HG03457 (cell line): ENCODE data around the gene SGCD.

Source experiments
- ATAC-seq: cut with Tn5 transposase; IDR thresholded peaks from one replicate; pipeline ENCODE4 v1.9.1; 2021; ENCODE audit warnings: moderate number of reproducible peaks; ENCODE audit not compliant: unreplicated experiment

The SGCD gene

DNA sequence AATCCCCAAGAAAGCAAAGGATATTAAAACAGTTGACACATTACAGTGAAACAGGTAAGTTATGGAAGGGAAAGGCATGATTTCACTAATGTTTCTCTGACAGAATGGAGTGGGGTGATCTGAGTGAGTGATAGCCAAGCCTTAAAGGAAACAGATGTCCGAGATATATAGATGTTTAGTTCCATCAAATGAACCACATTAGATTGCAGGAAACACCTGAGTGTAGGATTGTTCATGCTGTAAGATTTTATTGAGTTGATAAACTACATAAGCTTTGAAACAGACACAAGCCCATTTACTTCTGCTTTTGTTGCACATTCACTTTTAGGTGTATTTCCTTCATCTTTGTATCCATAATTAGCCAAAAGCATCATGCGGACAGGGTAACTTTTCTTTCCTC is 356.0 kb downstream of the SGCD start:
- ATAC-seq = no peak

DNA sequence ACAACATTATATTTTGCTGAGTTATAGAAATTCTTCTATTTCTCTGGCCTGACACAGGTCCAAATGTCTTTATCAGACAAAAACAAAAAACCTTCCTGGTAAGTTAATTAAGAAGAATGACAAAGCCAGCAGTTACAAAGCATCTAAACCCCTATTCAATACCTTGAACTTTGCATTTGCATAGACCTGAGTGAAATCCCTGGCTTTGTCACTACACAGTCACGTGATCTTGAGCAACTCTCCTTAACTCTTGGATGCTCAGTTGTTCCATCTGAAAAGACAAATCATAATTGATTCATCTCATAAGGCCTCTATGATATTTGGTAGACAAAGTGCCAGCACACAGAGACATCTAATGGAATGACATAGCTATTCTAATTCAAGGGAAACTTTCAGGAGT is 356.5 kb downstream of the SGCD start:
- no peak for ATAC-seq

DNA sequence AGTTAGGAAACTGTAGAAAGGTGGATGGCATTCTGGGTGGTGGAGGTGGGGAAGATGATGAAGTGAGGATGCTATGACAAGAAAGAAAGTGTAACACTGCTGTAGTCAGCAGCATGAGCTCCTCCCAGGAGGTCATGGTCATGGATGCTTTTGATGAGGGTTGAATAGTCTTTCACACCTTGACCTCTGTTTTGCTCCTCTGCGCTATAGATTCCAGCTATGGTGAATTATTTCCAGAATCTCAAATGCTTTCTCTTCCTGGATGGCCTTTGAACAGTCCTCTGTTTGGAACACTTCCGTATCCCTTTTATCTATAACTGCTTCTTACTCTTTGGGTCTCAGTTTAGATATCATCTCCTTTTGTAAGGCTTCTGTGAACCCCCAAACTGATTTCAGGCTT is 357.3 kb downstream of the SGCD start:
- ATAC-seq = no peak

- no peak for ATAC-seq
These were observed 358.5 kb downstream of the SGCD start for GRCh38 chr5:156685481-156685880.

GRCh38 chr5:156686380-156686779 is 359.4 kb downstream of the SGCD start:
- no peak for ATAC-seq

DNA sequence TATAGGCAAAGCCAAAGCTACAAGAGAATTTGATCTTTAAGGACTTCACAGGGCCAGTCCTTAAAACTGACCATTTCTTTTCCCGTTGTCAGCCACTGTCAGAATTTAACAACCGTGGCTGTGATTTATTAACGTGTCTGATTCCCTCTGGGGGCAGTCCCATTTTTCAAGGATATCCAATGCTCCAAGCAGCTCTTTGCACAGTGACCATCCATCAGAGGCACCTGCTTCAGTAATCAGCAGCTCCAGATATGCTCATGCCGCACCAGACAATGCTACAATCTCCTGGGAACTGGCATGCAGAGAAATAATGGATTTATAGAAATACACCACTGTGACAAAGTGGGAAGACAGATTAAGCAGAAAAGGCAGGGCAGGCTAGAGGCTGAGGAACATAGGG is 359.8 kb downstream of the SGCD start:
- no peak for ATAC-seq

- no peak for ATAC-seq
These were observed 360.6 kb downstream of the SGCD start for GRCh38 chr5:156687514-156687913.

GRCh38 chr5:156691572-156691971 is 364.6 kb downstream of the SGCD start:
- ATAC-seq = no peak

DNA sequence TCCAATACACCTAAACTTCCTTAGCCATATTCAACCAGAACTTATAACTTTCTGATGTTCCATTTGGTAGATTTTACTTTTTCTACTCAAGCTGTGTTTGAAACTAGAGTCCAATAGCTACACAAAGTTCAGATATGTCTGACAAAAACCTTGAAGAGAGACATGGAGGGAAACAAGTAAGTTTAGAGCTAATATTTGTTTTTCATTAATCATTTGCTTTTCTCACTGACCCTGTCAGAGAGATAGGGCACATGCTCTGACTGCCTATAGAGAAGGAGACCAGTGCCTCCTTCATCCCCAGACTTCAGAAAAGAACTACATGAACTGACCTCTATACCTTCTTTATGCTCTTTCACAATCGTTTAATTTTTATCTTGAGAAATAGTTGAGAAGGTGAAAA is 366.1 kb downstream of the SGCD start:
- no peak for ATAC-seq

DNA sequence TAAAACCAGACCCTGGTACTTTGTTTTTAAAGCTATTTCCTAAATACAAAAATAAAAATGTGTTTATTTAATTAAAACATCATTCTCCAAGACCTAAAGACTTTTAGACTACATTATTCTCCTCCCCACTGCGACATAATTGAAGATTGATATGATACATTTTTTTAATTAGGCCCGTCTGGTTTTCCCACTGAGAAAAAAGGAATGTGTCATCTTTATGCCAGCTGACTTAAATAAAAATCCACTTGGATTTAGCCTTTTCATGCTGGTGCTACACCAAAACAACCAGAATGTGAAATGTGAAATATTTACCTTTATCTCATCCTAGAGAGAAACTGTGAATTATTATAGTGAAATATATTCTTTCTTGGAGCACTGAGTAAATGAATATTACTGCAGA is 367.6 kb downstream of the SGCD start:
- no peak for ATAC-seq

DNA sequence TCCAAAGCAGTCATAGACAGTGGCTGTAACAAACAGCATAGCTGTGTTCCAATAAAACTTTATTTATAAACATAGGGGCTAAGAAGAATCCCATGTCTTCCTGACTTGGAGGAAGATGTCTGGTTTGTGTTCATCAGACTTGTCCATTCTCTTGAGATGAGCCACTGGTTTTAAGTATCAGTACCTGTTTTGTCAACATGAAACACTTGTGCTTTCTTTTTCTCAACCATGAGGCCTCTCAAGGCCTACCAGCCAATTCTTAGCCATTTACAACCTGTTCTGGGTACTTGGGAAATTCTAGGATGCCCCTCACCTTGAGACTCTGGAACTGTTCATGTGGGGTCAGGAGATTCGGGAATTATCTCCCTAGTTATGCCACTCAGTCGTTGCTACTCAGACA is 368.8 kb downstream of the SGCD start:
- no peak for ATAC-seq

DNA sequence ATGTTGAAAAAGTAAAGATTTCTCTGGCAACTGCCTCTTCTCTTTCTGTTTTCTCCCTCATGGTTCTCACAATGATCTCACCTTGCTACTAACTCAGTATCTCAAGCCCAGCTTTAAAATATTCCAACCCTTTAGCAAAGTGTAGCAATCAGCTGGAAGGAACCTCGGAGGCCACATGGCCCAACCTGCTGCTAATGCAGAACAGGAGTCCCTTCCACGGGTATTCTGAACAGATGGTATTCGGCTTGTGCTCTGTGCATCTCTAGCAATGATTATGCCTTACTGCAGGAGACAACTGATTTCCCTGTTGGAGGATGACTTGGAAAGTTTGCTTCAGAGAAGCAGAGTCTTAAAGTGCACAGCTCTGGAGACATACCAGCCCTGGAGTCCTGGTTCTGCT is 371.4 kb downstream of the SGCD start:
- no peak for ATAC-seq

- ATAC-seq = no peak
These were observed 372.2 kb downstream of the SGCD start for GRCh38 chr5:156699147-156699546.

DNA sequence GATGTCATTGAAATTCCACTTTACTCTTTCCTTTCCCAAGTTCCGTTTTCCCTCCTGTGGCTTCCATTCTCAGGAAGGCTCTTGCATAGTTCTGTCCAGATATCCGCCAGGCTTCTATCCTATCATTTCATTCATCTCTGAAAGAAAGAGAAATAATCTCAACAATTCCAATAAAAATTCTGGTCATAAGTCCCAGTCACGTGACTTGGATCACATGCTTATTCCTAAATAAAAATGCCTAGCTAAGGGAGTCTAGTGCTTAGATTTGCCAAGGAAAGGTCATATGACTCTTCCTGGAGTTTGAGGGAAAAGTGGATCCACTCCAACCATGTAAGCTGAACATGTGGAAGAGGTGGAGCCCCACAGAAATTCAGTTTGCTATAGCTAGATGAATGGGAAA is 377.2 kb downstream of the SGCD start:
- no peak for ATAC-seq

DNA sequence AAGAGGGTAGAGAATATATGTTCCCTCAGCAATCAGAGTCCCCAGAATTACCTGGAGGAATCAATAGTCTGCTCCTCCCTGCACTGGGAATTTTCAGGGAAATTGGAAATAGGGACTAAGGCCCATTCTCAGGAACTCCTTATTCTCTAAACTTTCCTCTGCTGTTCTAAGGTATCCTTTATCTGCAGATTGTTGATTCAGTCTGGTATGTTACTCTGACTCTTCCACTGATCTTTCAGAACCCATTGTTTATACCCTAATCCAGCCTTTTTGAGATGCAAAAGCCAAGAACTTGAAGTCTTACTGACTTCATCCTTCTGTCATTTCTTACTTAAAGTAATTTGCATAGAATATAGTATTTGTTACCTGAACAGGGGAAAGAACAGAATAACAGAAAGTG is 379.7 kb downstream of the SGCD start:
- no peak for ATAC-seq

DNA sequence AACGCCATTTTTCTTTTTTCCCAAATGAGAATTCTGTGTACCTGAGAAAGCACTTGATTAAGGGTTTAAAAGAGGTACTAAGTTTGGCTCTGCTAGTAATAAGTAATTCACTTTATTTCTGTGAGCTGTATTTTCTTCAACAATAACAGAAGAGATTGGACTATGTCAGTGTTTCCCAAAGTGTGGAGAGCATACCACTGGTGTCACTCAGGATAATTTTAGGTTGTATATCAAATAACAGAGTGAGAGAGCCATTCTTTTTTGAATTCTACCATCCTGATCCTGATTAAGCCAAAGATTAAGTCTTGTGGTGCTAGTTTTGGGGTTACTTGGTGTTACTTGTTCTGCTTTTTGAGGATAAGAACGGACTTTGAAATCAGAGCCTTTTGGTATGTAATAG is 380.8 kb downstream of the SGCD start:
- no peak for ATAC-seq

GRCh38 chr5:156715287-156715686 is 388.3 kb downstream of the SGCD start:
- no peak for ATAC-seq

DNA sequence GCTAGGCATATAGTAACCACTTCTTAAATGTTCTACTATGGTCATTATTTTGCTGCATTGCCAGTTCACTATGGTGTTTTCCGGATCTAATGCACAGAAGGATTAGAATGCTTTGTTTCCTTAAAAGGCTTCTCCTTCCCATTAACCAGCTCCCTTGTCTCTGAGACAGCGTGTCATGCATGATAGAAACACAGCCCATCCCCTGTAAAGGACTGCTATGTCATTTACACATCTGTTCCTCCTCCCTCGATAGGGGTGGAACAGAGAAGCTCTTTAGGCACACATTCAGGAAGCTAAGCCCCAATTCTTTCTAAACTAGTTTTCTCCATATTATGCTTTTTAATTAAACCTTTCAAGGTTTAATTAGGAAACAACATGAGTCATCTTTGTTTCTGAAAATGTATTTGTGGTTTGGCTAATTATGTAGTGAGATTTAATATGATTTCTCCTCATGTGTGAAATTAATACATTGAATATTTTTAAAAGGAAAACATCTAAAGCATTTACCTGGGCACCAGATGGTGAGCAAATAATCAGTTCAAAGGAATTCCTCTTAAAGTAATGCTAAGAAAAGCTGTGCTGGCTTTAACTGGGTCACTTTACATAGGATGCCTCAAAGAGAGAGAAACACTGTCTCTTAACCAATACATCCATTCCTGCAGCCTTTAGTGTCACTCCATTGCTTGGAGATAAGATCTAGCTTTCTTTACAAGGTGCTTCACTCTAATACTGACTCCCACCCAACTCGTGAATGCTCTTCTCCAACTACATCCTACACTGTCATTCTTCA is 389.8 kb downstream of the SGCD start:
- ATAC-seq = no peak

DNA sequence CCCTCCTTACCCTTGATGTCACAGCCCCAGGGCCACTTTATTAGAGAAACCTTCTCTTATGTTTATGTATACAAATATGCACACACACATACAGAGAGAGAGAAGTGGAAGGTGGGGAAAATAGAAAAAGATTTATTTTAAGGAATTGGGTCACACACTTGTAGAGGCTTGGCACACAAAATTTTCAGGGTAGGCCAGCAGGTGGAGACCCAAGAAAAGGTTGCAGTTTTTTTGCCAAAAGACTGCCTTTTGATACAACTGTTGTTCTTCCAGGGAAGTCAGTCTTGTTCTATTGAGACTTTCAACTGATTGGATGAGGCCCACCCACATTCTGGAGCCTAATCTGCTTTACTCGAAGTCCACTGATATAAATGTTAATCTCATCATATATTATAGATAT is 392.0 kb downstream of the SGCD start:
- ATAC-seq = no peak

DNA sequence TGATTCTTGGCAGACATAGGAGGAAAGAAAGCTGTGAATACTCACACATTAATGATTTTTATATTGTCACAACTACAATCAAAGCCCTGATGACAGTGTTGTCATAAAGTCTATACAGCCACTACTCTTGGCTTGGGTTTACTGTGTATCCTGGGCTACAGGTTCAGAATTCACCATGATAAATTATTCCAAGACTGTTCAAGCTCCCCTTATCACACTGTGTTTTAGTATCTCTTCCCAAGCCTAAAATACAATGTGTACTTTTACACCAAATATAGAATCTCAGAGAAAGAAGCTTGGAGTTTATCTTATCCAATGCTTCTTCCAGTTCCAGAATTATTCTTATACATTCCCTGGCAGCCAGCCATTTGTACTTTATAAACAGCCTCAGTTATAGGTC is 395.4 kb downstream of the SGCD start:
- ATAC-seq = no peak

- no peak for ATAC-seq
These were observed 408.5 kb downstream of the SGCD start for GRCh38 chr5:156735477-156735876.

- no peak for ATAC-seq
These were observed 414.6 kb downstream of the SGCD start for GRCh38 chr5:156741516-156741915.

GRCh38 chr5:156753846-156754245 is 426.9 kb downstream of the SGCD start:
- ATAC-seq = no peak
